Bronchial epithelial cell (primary cell): ENCODE results near the gene BCAS3. TPM values are rescaled to one million over a fixed set of nuclear protein-coding genes. Genes with fewer than 3 reads are reported as not detected.

Experiments
- DNase-seq: peaks from one replicate; pipeline ENCODE4 v3.0.0-alpha.2; 2010; ENCODE audit warnings: low read depth
- FAIRE-seq: peaks from 2 replicates; lab custom pipeline; 2011; peaks lifted over from hg19 to GRCh38; lab: Jason Lieb, UNC
- H3K27me3 ChIP-seq: 2 replicates; pipeline ENCODE4 v1.5.1; 2011; ENCODE audit warnings: low read length; ENCODE audit not compliant: control insufficient read depth, insufficient read depth
- H3K36me3 ChIP-seq: 2 replicates; pipeline ENCODE4 v1.5.1; 2011; ENCODE audit warnings: low read length; ENCODE audit not compliant: control insufficient read depth, insufficient read depth
- H3K4me3 ChIP-seq: 2 replicates; pipeline ENCODE4 v1.5.1; 2011; ENCODE audit warnings: mild to moderate bottlenecking, low read depth, low read length, control low read depth
- CTCF ChIP-seq: IDR thresholded peaks from 2 replicates; pipeline ENCODE4 v1.5.1; 2011; ENCODE audit warnings: mild to moderate bottlenecking, moderate library complexity, low read length, control low read depth, inconsistent platforms; ENCODE audit not compliant: insufficient read depth, severe bottlenecking
- total RNA-seq: library from RNA; depleted of rRNA; stranded (reverse); fragments of >200 nt; gene quantifications from 2 replicates; pipeline ENCODE4 v1.2.1, GENCODE V29; 2014

Gene BCAS3
- total RNA-seq, 1 donor from 2014 or later = 10.3 TPM

GRCh38 chr17:61097781-61098180 is 420.1 kb downstream of the BCAS3 start:
- DNase-seq = no peak
- Histone ChIP-seq H3K4me3 (no peak overlapping the region), H3K27me3 (no peaks in the 10 kb centered on the region), H3K36me3 (no peaks in the 10 kb centered on the region)
- no peak for TF ChIP-seq CTCF
- no peak for FAIRE-seq

GRCh38 chr17:61106354-61106753 is 428.7 kb downstream of the BCAS3 start:
- Histone ChIP-seq H3K27me3 (no peaks in the 10 kb centered on the region), H3K36me3 (no peaks in the 10 kb centered on the region), H3K4me3 (no peak overlapping the region)
- DNase-seq (no peak), FAIRE-seq (no peak)
- TF ChIP-seq CTCF = no peak

- H3K4me3 ChIP-seq = no peak overlapping the region
- H3K27me3 ChIP-seq = no peaks in the 10 kb centered on the region
- no peaks in the 10 kb centered on the region for H3K36me3 ChIP-seq
- no peak for TF ChIP-seq CTCF
- FAIRE-seq (no peak), DNase-seq (no peak)
These were observed 438.9 kb downstream of the BCAS3 start for GRCh38 chr17:61116577-61116976.

- H3K36me3 ChIP-seq = no peaks in the 10 kb centered on the region
- H3K4me3 ChIP-seq = no peak overlapping the region
- FAIRE-seq = no peak
- no peaks in the 10 kb centered on the region for H3K27me3 ChIP-seq
- DNase-seq = no peak
- TF ChIP-seq CTCF = no peak
These were observed 440.3 kb downstream of the BCAS3 start for GRCh38 chr17:61117983-61118382.

GRCh38 chr17:61118871-61119270 is 441.2 kb downstream of the BCAS3 start:
- no peaks in the 10 kb centered on the region for H3K27me3 ChIP-seq
- no peak for TF ChIP-seq CTCF
- H3K36me3 ChIP-seq = no peaks in the 10 kb centered on the region
- no peak for DNase-seq
- FAIRE-seq = no peak
- H3K4me3 ChIP-seq = no peak overlapping the region

GRCh38 chr17:61122326-61122913 is 444.8 kb downstream of the BCAS3 start:
- DNase-seq = no peak
- no peak overlapping the region for H3K4me3 ChIP-seq
- no peak for FAIRE-seq

More at GRCh38 chr17:61122326-61122913, 444.8 kb downstream of the BCAS3 start:
- TF ChIP-seq CTCF = no peak
- Histone ChIP-seq H3K36me3 (no peaks in the 10 kb centered on the region), H3K27me3 (no peaks in the 10 kb centered on the region)
